Ishikawa (cell line): ENCODE data around the gene FAM120B.

Experiments
- CEBPB ChIP-seq: IDR thresholded peaks from 2 replicates; pipeline ENCODE4 v1.6.1; 2012
- CREB1 ChIP-seq: IDR thresholded peaks from 2 replicates; pipeline ENCODE4 v1.6.1; 2012; ENCODE audit warnings: low read depth
- EGR1 ChIP-seq: IDR thresholded peaks from 2 replicates; pipeline ENCODE4 v1.6.1; 2012
- EP300 ChIP-seq: IDR thresholded peaks from 2 replicates; pipeline ENCODE4 v1.6.1; 2012; ENCODE audit warnings: borderline replicate concordance
- FOXM1 ChIP-seq: IDR thresholded peaks from 2 replicates; pipeline ENCODE4 v1.6.1; 2012; ENCODE audit warnings: low read depth, borderline replicate concordance
- MAX ChIP-seq: IDR thresholded peaks from 2 replicates; pipeline ENCODE4 v1.6.1; 2012
- NFIC ChIP-seq: IDR thresholded peaks from 2 replicates; pipeline ENCODE4 v1.6.1; 2012
- REST ChIP-seq: IDR thresholded peaks from 2 replicates; pipeline ENCODE4 v1.6.1; 2012; ENCODE audit warnings: low read depth, mild to moderate bottlenecking
- TAF1 ChIP-seq: IDR thresholded peaks from 2 replicates; pipeline ENCODE4 v1.6.1; 2012; ENCODE audit warnings: low read depth, mild to moderate bottlenecking
- TCF12 ChIP-seq: IDR thresholded peaks from 2 replicates; pipeline ENCODE4 v1.6.1; 2012; ENCODE audit warnings: low read depth
- TEAD4 ChIP-seq: IDR thresholded peaks from 2 replicates; pipeline ENCODE4 v1.6.1; 2012
- USF1 ChIP-seq: IDR thresholded peaks from 2 replicates; pipeline ENCODE4 v1.6.1; 2012

GRCh38 chr6:170278743-170279094, 27.8 kb upstream of the FAM120B start:
- TF ChIP-seq NFIC: no peak
- no peak for TF ChIP-seq MAX
- TF ChIP-seq REST: no peak
- TF ChIP-seq CREB1: no peak
- no peak for TF ChIP-seq TCF12
- TF ChIP-seq TEAD4: no peak
- TF ChIP-seq EP300: no peak
- TF ChIP-seq CEBPB: no peak
- TF ChIP-seq TAF1: no peak
- TF ChIP-seq FOXM1: no peak
- no peak for TF ChIP-seq USF1
- TF ChIP-seq EGR1: no peak
